Stimulated activated effector memory CD8-positive, alpha-beta T cell treated with anti-CD3 and anti-CD28 coated beads, Interleukin-12 subunit alpha, Interleukin-12 subunit beta, amount 100 ng/mL, for 72 hours (primary cell): Measurements from ENCODE around the gene FAM163B.

Experiments
- ATAC-seq: fragments of 150-1000 bp; cut with Tn5 transposase; 2 replicates; pipeline ENCODE4 v1.10.0; 2021
- DNase-seq, 2 donors: peaks; one replicate each; pipeline ENCODE4 v3.0.0; 2021 to 2022; ENCODE audit warnings: low spot score in 2 of 2
- H3K27ac Mint-ChIP-seq: one replicate; pipeline ENCODE4 v1.8.0; 2022; ENCODE audit warnings: mild to moderate bottlenecking, mixed read lengths
- H3K36me3 Mint-ChIP-seq: one replicate; pipeline ENCODE4 v1.8.0; 2022; ENCODE audit warnings: mild to moderate bottlenecking, mixed read lengths
- H3K4me1 Mint-ChIP-seq: one replicate; pipeline ENCODE4 v1.8.0; 2022; ENCODE audit warnings: mixed read lengths
- H3K4me3 Mint-ChIP-seq: one replicate; pipeline ENCODE4 v1.8.0; 2022; ENCODE audit warnings: mild to moderate bottlenecking, mixed read lengths
- H3K9me3 Mint-ChIP-seq: one replicate; pipeline ENCODE4 v1.8.0; 2022; ENCODE audit warnings: mixed read lengths

Gene FAM163B

GRCh38 chr9:133609311-133610098 lies at the start of gene FAM163B:
Gene FAM163B, minus strand, starts transcription at chr9:133609389. Its CDS starts 29,166 bp downstream, at chr9:133580223.
- DNase-seq (peak; percentile 21 to 52), ATAC-seq (peak; percentile 42)
- Mint-ChIP-seq H3K4me1 (peaks cover 6% of the 10 kb centered on the region), H3K27ac (no peak within 1 kb of the TSS), H3K4me3 (no peak within 1 kb of the TSS), H3K9me3 (no peaks in the 10 kb centered on the region), H3K36me3 (peaks cover 6% of the 10 kb centered on the region)

- Mint-ChIP-seq H3K36me3 (no peaks in the 10 kb centered on the region), H3K9me3 (no peaks in the 10 kb centered on the region), H3K27ac (no peak overlapping the region), H3K4me1 (peaks cover 6% of the 10 kb centered on the region), H3K4me3 (no peak overlapping the region)
- DNase-seq (no peak), ATAC-seq (no peak)
Measured at GRCh38 chr9:133657120-133657661, 48.0 kb upstream of the FAM163B start.

DNA sequence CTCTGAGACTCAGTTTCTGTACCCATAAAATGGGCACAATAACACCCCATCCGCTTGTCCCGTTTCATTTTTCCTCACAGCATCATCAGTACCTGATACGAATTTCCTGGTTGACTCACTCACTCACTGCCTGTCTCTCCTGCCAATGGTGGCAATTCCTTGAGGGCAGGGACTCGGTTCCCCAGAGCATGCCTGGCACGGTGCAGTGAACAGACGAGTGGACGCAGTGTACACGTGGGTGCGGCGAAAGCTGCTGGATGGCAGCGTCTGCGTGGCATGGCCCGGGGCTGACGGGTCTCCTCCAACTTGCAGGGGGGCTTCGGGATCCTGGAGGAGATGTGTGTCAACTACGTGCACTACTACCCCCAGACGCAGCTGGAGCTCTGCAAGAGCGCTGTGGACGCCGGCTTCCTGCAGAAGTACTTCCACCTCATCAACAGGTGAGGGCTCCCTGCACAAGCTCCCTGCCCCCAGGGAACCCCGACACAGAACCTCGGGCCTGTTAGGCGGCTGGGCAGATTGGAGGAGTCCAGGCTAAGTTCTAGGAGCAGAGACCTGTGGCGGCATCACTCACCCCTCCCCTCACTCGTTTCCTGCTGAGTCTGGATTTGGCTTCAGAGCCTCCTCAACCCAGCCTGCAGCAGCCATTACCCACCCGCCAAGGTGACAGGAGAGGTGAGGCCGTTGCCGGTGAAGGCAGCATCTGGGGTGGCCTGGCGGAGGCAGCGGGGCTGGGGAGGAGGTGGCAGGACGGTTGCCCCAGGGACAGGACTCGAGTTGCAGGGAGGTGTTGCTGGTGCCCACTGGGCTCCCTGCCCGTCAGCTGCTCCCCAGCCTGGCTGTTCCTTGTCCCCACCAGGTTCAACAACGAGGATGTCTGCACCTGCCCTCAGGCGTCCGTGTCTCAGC lies 47.3 kb upstream of the FAM163B start:
- Mint-ChIP-seq H3K36me3 (no peaks in the 10 kb centered on the region), H3K27ac (no peak overlapping the region), H3K4me1 (peaks cover 6% of the 10 kb centered on the region), H3K9me3 (no peaks in the 10 kb centered on the region), H3K4me3 (no peak overlapping the region)
- no peak for ATAC-seq
- DNase-seq = no peak

GRCh38 chr9:133655701-133656100 lies 46.5 kb upstream of the FAM163B start:
- Mint-ChIP-seq H3K36me3 (no peaks in the 10 kb centered on the region), H3K9me3 (no peaks in the 10 kb centered on the region), H3K4me3 (no peak overlapping the region), H3K27ac (no peak overlapping the region), H3K4me1 (peaks cover 6% of the 10 kb centered on the region)
- ATAC-seq (no peak), DNase-seq (no peak)

DNA sequence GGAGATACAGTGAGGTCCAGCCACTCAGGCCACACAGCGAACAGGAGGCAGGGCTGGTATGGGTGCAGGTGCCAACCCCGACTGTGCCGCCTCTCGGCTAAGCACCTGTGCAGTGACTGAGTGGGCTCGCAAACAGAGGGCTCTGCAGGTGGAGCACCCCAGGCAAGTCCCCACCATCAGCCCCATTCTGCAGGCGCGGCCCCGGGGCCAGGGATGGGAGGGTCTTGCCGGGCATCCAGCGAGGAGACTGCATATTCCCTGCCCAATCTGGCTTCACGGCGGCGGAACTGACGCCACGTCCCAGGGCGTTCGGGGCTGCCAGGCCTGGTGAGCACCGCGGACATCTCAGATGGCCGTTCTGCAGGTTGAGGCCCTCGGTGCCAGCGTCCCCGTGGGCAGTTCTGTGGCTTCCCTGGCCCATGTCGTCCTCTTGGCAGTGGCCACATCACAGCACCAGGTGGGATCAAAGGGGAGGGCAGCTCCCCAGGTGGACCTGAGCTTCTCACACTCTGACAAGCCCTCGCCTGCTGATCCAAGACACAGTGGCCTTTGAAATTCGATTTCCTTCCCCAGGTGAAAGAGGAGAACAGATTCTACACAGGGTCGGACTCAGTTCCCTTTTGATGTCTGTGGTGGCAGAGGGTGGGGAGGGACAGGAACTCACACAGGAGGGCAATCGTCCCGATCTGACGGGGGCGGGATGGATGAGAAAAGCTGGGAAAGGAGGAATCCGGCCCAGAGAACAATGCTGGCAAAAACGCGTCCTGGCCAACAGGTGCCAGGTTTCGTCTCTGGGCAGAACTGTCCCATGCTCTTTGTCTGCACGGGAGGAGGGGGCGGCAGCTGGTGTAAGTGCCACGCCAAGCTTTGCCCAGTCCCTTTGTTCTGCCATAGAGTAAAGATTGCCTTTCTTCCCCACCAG lies 45.8 kb upstream of the FAM163B start:
- Mint-ChIP-seq H3K36me3 (no peaks in the 10 kb centered on the region), H3K27ac (no peak overlapping the region), H3K4me1 (peaks cover 3% of the 10 kb centered on the region), H3K4me3 (no peak overlapping the region), H3K9me3 (no peaks in the 10 kb centered on the region)
- DNase-seq = no peak
- ATAC-seq = no peak

- Mint-ChIP-seq H3K36me3 (no peaks in the 10 kb centered on the region), H3K9me3 (no peaks in the 10 kb centered on the region), H3K4me1 (no peaks in the 10 kb centered on the region), H3K4me3 (no peak overlapping the region), H3K27ac (peak overlapping the region; percentile 48)
- DNase-seq = no peak
- no peak for ATAC-seq
Measured at GRCh38 chr9:133653638-133654037, 44.4 kb upstream of the FAM163B start.

GRCh38 chr9:133650026-133650425 lies 40.8 kb upstream of the FAM163B start:
- Mint-ChIP-seq H3K36me3 (no peaks in the 10 kb centered on the region), H3K27ac (no peak overlapping the region), H3K9me3 (no peaks in the 10 kb centered on the region), H3K4me3 (no peak overlapping the region), H3K4me1 (no peaks in the 10 kb centered on the region)
- no peak for DNase-seq
- ATAC-seq = no peak

DNA sequence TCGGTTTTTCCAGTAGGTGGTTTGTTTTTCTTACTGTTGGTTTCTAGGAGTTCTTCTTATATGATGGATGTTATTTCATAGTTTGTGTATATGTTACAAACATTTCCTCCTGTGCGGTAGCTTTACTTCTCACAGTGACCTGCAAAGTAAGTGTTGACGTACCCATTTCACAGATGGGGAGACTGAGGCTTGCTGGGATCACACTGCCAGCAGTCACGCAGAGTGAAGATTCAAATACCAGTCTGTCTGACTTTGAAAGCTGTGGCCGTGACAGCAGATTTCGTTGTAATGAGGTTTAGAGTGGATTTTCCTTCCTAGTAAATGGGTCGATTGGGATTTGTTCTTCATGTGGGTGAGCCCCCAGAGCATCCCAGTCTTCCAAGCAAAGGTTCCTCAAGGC lies 40.0 kb upstream of the FAM163B start:
- no peaks in the 10 kb centered on the region for H3K36me3 Mint-ChIP-seq
- no peaks in the 10 kb centered on the region for H3K9me3 Mint-ChIP-seq
- no peak for DNase-seq
- H3K4me3 Mint-ChIP-seq = no peak overlapping the region
- ATAC-seq = no peak
- no peak overlapping the region for H3K27ac Mint-ChIP-seq
- H3K4me1 Mint-ChIP-seq = no peaks in the 10 kb centered on the region

DNA sequence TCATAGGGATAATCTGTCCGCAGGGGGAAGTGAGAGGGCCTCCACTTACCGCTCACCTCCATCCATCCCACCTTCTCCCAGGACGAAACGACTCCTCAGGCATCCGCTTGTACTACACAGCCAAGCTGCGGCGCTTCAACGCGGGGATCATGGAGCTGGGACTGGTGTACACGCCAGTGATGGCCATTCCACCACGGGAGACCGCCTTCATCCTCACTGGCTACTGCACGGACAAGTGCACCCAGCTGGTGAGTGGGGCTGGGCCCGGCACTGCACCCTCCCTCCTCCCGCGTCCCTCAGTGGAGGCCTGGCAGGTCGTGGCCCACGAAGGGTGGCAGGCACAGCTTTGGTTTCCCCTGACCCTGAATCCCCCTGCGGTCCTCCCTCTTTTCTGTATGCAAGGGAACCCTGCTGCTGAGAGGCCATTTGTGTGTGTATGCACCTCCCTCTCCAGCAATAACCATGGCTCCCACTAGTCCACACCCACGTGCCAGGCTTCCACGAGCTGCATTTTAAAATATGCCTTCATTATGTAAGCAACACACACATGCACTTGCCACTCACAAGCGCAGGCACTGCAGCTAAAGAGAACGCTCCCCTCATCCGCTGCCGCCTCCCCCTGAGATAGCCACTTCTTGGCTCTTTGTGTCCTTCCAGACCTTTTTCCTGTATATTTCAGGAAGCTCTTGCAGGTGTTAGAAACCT lies 38.7 kb upstream of the FAM163B start:
- ATAC-seq (no peak), DNase-seq (no peak)
- Mint-ChIP-seq H3K27ac (no peak overlapping the region), H3K9me3 (no peaks in the 10 kb centered on the region), H3K4me1 (no peaks in the 10 kb centered on the region), H3K4me3 (no peak overlapping the region), H3K36me3 (no peaks in the 10 kb centered on the region)

DNA sequence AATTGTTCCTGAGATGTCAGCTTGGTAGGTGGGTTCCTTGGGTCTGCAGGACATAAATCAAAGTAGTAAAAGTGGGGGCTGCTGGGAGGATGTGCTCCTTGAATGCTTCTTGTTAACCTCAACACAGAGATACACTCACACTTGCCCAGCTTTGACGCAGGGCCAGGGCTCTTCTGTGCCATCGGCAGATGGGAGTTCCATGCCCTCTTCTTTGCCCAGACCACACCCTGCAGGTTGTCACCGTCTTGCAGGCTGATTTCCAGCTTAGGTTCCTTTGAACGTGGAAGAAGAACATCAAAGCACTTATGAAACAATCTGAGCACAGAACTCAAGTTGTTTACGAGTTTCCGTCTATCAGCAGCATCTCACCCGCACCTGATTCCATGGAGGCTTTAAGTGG lies 38.0 kb upstream of the FAM163B start:
- no peaks in the 10 kb centered on the region for H3K9me3 Mint-ChIP-seq
- H3K4me3 Mint-ChIP-seq = no peak overlapping the region
- H3K4me1 Mint-ChIP-seq = no peaks in the 10 kb centered on the region
- H3K27ac Mint-ChIP-seq = no peak overlapping the region
- ATAC-seq (no peak), DNase-seq (no peak)
- no peaks in the 10 kb centered on the region for H3K36me3 Mint-ChIP-seq

GRCh38 chr9:133645021-133645765 lies 36.0 kb upstream of the FAM163B start:
- ATAC-seq (no peak), DNase-seq (no peak)
- Mint-ChIP-seq H3K4me1 (no peaks in the 10 kb centered on the region), H3K4me3 (no peak overlapping the region), H3K27ac (no peak overlapping the region), H3K36me3 (no peaks in the 10 kb centered on the region), H3K9me3 (no peaks in the 10 kb centered on the region)

- ATAC-seq (no peak), DNase-seq (no peak)
- no peaks in the 10 kb centered on the region for H3K36me3 Mint-ChIP-seq
- no peak overlapping the region for H3K4me3 Mint-ChIP-seq
- no peaks in the 10 kb centered on the region for H3K9me3 Mint-ChIP-seq
- H3K4me1 Mint-ChIP-seq = no peaks in the 10 kb centered on the region
- no peak overlapping the region for H3K27ac Mint-ChIP-seq
Measured at GRCh38 chr9:133643978-133644760, 35.0 kb upstream of the FAM163B start.

GRCh38 chr9:133643362-133643755 lies 34.2 kb upstream of the FAM163B start:
- Mint-ChIP-seq H3K9me3 (no peaks in the 10 kb centered on the region), H3K4me1 (no peaks in the 10 kb centered on the region)
- no peak for DNase-seq

More at GRCh38 chr9:133643362-133643755, 34.2 kb upstream of the FAM163B start:
- Mint-ChIP-seq H3K36me3 (no peaks in the 10 kb centered on the region), H3K27ac (no peak overlapping the region), H3K4me3 (no peak overlapping the region)
- ATAC-seq = no peak
